ENCODE results near the gene SAP130.

Gene SAP130

GRCh38 chr2:128027801-128028667 is at the start of gene SAP130:
Gene SAP130, minus strand, starts transcription at chr2:128028059. Its CDS starts 1,767 bp downstream, at chr2:128026292.
- Mint-ChIP-seq H3K27me3 (ENCODE audit: low read depth) (peaks cover 11% of the 10 kb centered on the region), H3K36me3 (ENCODE audit: low read depth) (peaks cover 7% of the 10 kb centered on the region), H3K9me3 (peaks cover 4% of the 10 kb centered on the region), H3K4me3 (peak within 1 kb of the TSS; percentile 99 to 100 (median 100)), H3K27ac (peak within 1 kb of the TSS; percentile 83 to 93 (median 86)), H3K4me1 (peaks cover 17% of the 10 kb centered on the region)
- no peak for TF ChIP-seq CTCF (IDR thresholded peaks at IDR 0.05; ENCODE audit: unreplicated experiment in 3 of 3)

GRCh38 chr2:128076461-128077106 is 48.7 kb upstream of the SAP130 start:
- H3K4me1 Mint-ChIP-seq: no peaks in the 10 kb centered on the region
- no peaks in the 10 kb centered on the region for H3K36me3 Mint-ChIP-seq (ENCODE audit: low read depth)
- H3K27me3 Mint-ChIP-seq (ENCODE audit: low read depth): no peaks in the 10 kb centered on the region
- H3K27ac Mint-ChIP-seq: no peak overlapping the region
- no peak for TF ChIP-seq CTCF (IDR thresholded peaks at IDR 0.05; ENCODE audit: unreplicated experiment in 3 of 3)
- peaks cover 3% of the 10 kb centered on the region for H3K9me3 Mint-ChIP-seq
- H3K4me3 Mint-ChIP-seq: no peak overlapping the region

GRCh38 chr2:128073278-128073677 is 45.4 kb upstream of the SAP130 start:
- no peaks in the 10 kb centered on the region for H3K36me3 Mint-ChIP-seq (ENCODE audit: low read depth)
- no peaks in the 10 kb centered on the region for H3K4me1 Mint-ChIP-seq
- no peaks in the 10 kb centered on the region for H3K27me3 Mint-ChIP-seq (ENCODE audit: low read depth)
- H3K27ac Mint-ChIP-seq: no peak overlapping the region
- no peak for TF ChIP-seq CTCF (IDR thresholded peaks at IDR 0.05; ENCODE audit: unreplicated experiment in 3 of 3)
- no peak overlapping the region for H3K4me3 Mint-ChIP-seq
- H3K9me3 Mint-ChIP-seq: no peaks in the 10 kb centered on the region

DNA sequence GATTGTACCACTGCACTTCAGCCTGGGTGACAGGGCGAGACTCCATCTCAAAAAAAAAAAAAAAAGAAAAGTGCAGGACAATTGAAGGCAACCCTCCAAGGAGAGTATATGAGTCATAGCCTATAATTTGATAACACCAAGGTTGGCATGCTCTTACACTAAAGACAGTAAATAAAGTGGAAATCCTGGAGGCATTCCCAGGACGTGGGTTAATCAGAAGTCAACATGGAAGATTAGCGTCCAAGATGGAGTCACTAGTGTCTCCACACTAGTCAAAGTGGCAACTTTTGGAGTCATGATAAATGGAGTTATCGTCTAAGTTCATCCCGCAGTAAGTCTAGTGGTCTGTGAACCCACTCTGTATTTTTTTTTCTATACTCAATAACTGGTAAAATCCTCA is 41.9 kb upstream of the SAP130 start:
- Mint-ChIP-seq H3K27ac (no peak overlapping the region), H3K9me3 (no peaks in the 10 kb centered on the region), H3K4me1 (no peaks in the 10 kb centered on the region), H3K36me3 (ENCODE audit: low read depth) (no peaks in the 10 kb centered on the region), H3K27me3 (ENCODE audit: low read depth) (peaks cover 4% of the 10 kb centered on the region), H3K4me3 (no peak overlapping the region)
- no peak for TF ChIP-seq CTCF (IDR thresholded peaks at IDR 0.05; ENCODE audit: unreplicated experiment in 3 of 3)

- H3K4me3 Mint-ChIP-seq: no peak overlapping the region
- peaks cover 4% of the 10 kb centered on the region for H3K27me3 Mint-ChIP-seq (ENCODE audit: low read depth)
- no peaks in the 10 kb centered on the region for H3K4me1 Mint-ChIP-seq
- H3K36me3 Mint-ChIP-seq (ENCODE audit: low read depth): no peaks in the 10 kb centered on the region
- TF ChIP-seq CTCF (IDR thresholded peaks at IDR 0.05; ENCODE audit: unreplicated experiment in 3 of 3): no peak
- H3K27ac Mint-ChIP-seq: no peak overlapping the region
- no peaks in the 10 kb centered on the region for H3K9me3 Mint-ChIP-seq
Measured at GRCh38 chr2:128064353-128064752, 36.5 kb upstream of the SAP130 start.
